Measurements from ENCODE around the gene LRFN2.

The LRFN2 gene

DNA sequence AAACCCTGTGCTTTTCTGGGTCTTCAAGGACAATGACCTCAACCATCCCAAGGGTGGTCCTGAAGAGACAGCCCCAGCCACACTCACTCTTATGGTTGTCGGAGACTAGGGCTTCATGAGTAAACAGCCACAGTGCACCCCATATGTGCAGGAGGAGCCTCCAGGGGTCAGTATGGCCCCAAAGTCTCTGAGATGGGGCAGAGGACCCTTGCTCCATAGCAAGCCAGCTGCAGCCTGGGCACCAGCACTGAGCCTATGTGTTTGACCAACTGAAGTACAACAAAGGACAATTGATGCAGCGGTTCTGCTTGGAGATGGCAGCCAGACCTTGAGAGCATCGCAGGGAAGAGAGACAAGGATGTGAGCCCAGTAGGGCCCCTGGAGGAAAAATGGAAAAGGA, 112.2 kb downstream of the LRFN2 start:
- no peak for DNase-seq (ENCODE audit: low read depth)

DNA sequence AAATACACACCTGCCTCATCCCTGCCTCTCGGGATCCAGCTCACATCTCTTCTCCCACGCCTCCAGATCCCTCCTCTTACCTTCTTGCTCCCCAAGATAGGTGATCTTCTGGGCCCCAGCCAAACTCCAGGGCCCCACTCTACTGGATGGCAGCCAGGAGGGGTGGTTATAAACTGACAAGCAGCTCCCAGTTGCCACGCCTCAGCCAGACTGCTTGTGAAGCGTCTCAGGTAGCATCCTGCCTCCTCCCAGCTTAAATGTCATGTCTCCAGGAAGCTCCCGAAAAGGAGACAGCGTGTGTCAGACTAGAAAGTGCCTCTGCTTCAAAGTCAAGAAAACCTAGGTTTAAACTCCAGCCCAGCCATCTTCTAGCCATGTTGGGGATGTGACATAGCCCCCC, 114.1 kb downstream of the LRFN2 start:
- DNase-seq (ENCODE audit: low read depth), result no peak

DNA sequence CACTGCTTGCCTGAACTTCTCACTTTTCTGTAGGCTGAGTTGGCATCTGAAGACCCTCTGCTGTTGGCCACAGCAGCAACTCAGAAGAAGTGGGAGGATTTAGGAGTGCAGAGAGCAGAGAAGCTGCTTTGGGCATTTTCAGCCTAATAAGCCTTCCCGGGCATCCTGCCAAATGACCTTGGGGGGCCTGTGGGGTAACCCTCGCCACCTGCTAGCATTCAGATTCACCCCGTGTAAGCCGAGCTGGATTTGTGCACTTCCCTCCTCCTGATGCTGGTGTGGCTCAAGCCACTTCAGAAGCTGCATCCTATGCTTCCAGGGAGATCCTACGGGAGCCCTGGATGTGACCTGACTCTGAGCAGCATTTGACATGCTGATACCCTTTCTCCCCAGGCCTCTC, 114.8 kb downstream of the LRFN2 start:
- DNase-seq (ENCODE audit: low read depth), result no peak

DNA sequence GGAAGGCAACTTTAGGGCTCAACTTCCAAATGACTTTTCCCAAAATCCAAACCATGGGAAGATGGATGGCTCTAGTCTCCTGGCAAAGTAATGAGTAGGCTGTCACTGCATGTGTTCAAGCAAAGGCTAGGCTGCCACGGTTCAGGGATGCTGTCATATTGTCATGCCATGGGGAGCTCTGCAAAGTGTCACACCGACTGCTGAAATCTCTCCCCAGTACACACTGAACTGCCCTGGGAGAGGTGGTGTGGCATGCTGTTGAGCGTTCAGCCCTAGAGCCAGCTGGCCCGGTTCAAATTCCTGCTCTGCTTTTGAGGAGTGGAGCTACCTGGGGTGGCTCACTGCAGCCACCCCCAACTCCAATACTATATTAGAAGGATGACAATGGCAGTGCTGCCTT, 115.9 kb downstream of the LRFN2 start:
- no peak for DNase-seq (ENCODE audit: low read depth)

DNA sequence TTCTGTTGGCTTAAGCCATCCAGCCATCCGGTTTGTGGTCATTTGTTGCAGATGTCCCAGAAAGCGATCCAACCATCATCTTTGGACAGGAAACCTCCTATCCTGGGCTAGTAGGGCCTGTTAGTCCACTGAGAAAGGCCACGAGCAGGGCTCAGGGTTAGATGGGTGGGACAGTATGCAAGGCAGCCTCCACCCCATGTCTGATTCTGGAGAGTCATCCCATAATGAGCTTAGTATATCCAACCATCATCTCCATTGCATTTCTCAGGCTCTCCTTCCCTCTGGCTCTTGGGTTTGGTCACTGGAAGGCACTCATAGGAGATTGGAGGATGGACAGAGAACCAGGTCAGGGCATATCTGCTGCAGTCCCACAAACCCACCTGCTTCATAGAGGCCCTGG, 117.8 kb downstream of the LRFN2 start:
- DNase-seq (ENCODE audit: low read depth), result no peak

DNA sequence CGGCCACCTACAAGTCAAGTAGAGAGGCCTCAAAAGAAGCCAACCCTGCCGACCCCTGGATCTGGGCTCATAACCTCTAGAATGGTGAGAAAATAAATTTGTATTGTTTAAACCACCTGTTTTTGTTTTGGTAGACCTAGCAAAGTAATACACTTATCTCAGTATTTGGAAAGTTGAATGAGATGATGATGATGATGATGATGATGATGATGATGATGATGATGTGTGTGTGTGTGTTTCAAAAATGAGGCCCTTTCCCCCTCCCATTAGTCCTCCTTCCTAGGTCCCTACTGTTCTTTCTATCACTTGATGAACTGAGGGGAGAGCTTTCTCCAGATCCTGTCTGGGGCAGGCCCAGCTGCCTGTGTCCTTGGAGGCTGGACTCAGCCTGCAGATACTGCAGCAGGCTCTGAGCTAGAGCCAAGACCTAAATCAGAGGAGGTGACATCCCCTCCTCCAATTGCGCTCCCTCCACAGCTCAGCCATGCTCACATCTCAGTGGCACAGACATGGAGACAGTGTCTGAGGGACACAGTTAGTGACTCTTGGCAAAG, 120.1 kb downstream of the LRFN2 start:
- no peak for DNase-seq (ENCODE audit: low read depth)

DNA sequence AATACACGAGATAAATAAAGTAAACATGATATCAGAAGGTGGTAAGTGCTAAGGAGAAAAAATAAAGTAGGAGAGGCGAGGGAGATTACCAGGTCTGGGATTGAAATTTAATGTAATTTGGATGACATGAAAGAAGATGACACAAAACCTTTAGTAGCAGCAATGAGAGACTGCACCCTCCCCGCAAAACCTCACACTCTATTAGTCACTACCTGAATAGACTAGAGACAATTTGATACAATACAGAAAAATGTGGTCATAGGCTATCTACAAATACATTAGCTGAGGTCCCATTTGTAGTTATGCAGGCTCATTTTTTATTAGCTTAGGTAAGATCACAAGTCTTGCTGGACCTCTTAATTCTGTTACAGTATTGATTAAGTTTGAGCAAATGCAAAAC, 125.5 kb downstream of the LRFN2 start:
- no peak for DNase-seq (ENCODE audit: low read depth)

DNA sequence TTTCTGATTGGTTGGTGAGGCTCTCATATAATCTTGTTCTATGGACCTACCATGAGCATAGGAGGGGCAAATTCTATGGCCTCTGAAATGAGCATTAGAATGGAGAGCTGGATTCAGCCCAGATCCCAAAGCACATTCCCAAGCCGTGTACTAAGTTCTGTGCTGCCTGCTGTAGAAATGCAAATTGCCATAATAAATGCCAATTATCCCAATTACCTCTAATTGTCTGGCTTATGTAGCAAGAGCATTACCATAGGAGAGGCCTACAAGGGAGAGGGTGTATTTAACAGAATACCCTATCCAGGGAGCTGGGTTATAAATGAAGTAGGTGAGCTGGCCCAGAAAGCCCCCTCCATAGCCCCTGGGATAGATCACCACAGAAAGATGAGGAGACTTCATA, 126.8 kb downstream of the LRFN2 start:
- DNase-seq (ENCODE audit: low read depth), result no peak

DNA sequence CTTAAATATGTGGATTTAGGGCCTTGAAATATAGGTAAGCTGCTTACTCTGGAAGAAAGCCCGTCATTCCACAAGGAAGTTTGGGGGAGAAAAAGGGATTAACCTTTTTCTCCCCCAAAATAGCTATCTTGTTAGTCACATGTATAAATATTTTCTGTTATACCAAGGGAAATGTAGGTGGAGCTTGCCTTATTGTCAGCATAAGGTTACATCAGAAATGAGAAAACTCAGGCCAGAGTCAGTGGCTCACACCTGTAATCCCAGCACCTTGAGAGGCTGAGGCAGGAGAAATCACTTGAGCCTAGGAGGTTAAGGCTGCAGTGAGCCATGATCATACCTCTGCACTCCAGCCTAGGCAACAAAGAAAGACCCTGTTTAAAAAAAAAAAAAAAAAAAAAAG, 129.9 kb downstream of the LRFN2 start:
- DNase-seq (ENCODE audit: low read depth), result no peak

DNA sequence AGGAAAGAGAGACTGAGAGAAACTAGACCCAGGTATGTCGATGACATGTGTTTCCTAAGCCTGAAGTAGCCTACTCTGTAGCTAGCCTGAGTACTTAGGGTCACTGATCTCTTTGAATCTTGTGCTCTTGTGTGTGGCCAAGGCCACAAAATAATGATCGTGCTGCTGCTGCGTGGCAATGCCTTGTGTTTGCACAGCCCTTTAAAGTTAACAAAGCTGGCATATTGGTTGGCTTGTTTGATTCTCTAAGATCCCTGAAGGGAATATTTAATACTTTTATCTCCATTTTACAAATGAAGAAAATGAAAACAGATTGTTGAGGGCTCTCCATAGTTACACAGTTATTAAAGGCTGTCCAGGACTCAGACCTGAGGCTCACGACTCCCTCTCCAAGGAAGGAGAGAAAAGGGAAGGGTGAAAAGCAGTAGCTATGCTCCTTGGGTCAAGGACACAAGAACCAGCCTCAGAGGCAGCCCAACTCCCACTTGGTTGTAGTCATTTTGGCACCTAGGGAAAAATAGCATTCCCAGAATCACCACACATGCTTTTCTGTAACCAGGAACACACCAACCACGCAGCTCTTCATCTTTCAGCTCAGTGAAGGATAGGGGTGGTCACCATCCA, 130.7 kb downstream of the LRFN2 start:
- DNase-seq (ENCODE audit: low read depth), result no peak

DNA sequence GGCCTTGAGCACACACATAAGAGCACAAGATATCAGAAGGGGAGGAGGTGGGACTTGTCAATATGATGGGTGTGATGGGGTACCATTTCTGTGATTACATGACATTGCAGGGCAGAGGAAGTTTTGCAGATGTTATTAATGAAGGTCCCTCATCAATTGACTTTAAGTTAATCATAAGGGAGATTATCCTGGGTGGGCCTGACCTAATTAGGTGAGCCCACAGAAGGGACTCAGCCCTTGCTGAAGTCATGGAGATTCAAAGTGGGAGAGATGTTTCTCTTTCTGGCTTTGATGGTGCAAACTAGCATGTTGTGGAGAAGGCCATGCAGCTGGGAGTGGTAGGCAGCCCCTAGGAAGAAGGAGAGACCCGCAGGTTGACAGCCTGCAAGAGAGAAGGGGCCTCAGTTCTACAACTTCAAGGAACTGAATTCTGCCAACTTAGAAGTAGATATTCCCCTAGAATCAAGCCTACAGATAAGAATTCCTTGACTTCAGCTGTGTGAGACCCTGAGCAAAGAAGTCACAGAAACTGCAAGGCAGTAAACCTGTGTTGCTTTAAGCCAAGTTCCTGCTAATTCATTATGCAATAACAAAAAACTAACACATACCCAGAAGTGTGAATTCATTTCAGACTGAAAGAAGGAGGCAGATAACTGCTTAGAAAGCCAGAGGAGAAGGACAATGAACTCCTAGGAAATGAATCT, 131.3 kb downstream of the LRFN2 start:
- DNase-seq (ENCODE audit: low read depth), result no peak

DNA sequence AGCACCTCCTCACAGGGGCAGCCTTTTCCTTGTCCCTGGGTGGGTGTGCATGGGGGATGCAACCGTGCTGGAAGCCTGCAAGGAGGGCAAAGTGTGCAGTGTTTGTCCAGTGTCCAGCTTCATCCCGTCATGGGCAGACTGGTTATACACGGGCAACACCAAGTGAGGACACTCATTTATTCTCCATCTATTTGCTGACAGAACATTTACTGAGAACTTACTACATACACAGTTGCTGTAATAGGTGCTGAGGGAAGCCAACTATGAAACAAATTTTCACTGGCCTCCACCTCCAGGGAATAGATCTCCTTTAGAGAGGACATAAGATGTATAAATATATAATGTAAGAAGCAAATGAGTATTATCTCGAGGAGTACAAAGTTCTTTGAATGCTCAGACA, 136.7 kb downstream of the LRFN2 start:
- DNase-seq (ENCODE audit: low read depth), result no peak

DNA sequence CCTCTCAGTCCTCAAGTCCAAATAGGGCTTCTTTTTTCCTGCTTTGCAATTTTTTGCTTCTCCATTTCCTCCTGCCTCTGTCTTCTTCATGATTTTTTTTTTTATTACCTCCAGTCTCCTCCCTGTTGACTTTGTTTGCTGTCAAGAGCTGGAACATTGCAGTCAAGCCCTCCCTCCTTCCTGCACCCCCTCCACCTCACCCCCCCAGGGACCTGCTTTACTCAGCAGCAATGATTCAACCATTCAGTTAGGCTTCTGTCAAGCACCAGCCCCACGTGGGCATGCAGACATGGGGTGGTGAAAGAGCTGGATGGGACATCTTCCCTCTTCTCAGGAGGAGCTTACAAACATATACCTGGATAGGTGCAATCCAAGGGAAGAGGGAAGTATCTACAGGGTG, 142.4 kb downstream of the LRFN2 start:
- DNase-seq (ENCODE audit: low read depth), result no peak

DNA sequence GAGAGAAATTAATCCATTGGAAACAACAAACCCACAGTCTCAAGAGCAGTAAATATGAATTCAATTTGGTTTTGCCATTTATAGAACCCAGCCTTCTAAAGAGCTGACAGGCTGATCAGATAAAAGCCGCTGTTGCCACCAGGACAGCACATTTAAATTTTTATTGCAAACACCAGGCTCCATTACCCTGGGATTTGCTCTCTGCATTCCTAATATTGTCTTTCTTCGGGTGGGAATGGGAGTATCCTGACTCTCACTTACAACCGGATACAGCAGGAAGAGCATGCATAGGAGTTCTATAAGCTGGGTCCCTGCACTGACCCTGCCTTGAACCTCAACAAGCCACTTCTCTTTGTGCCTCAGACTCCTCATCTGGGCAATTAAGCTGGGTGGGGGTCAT, 142.9 kb downstream of the LRFN2 start:
- DNase-seq (ENCODE audit: low read depth), result no peak

DNA sequence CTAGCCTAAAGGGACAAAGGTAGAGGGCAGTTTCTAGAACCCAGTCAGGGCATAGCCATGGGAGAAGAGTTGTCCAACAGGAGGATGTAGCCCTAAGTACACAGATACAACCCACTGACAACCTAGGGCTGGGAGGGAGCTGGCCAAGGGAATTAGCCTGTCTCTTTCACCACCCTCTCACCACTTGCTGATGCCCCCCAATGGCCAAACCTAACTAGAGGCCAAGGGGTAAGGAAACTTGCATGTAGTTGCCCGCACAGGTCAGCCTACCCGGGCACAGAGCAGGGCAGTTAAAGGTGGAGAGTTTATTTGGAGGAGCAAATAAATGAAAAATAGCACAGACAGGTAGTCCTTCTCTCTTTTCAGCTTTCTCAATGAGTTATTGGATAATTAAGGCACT, 143.3 kb downstream of the LRFN2 start:
- DNase-seq (ENCODE audit: low read depth), result no peak

DNA sequence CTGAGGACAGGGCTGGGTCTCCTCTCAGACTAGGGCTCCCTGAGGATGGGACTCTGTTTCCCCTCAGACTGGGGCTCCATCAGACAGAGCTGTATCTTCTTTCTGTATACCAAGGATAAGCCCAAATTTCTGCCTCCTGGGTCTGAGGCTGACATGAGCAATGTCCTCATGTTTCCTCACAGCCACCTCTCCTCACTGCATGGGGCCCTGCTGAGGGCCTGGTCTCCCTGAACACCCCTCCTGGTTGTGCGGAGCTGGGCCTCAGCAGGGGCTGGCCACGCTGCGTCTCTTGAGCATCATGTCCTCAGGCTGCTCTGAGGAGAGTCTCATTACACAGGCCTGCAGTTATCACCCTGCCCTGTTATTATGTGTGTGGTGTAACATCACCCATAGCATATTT, 144.6 kb downstream of the LRFN2 start:
- no peak for DNase-seq (ENCODE audit: low read depth)

DNA sequence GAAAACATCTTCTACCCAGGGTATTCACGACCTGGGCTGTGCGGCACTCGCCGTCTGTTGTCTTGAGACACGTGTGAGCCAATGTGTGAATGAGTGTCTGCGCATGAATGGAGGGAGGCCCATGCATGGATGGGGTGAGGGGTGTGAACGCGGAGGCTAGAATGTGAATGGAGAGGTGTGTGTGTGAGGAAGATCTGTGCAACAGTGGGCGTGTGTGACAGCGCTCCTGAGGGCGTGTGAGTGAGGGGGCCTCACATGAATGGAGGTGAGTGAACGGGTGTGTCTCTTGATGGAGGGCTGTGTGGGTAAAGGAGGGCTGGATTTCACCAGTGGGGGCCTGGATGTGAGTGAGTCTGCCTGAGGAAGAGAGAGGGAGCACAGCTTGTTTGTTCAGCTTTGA, 146.0 kb downstream of the LRFN2 start:
- DNase-seq (ENCODE audit: low read depth), result no peak

DNA sequence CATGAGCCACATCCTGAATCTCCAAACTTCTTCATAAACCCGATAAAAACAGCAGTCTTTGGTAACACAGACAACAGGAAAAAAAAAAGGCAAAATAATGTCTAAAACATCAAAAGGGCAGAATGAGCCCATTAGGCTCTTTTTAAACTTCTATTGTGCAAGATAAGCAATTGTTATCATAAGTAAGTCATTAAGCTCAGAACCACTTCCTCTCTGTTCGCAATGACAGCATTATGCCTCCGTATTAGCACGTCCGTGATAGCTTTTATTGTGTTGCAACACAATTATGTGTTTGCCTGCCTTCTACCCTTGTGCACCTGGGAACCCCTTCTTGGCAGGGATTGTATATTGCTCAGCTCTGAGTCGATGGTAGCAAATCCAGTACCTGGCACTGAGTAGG, 147.1 kb downstream of the LRFN2 start:
- no peak for DNase-seq (ENCODE audit: low read depth)

DNA sequence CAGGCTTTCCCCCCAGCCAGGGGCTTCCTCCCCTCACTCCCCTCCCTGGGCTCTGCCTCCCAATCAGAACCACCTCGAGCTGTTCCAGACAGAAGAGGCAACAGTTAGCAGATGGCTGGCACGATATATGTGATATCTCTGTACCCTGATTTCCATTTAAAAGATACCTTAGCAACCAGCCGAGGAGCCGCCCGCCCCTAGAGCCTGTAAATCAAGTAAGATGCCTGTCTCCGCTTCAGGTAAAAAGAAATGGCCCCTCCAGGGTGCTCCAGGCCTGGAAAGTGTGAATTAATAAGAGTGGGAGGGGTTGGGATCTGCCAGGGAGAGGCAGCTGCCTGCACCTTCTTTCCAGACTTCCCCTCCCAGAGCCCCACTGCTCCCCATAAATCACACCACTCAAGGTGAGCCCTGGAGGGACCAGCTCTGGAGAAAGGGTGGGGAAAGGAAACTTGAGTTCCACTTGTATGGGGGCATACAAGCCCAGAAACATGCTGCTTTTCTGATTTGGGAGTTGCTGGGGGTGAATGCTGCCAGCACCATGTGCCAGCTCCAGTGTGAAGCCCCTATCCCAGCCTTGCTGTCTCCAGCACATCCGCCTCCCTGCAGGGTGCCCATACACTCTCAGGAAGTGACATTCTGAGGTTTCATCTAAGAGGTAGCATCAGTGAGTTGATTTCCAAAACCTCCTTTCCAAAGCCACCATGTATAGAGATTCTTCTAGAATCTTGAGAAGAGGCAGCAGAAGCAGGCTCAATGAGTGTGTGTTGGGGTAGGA, 148.0 kb downstream of the LRFN2 start:
- DNase-seq (ENCODE audit: low read depth), result no peak

DNA sequence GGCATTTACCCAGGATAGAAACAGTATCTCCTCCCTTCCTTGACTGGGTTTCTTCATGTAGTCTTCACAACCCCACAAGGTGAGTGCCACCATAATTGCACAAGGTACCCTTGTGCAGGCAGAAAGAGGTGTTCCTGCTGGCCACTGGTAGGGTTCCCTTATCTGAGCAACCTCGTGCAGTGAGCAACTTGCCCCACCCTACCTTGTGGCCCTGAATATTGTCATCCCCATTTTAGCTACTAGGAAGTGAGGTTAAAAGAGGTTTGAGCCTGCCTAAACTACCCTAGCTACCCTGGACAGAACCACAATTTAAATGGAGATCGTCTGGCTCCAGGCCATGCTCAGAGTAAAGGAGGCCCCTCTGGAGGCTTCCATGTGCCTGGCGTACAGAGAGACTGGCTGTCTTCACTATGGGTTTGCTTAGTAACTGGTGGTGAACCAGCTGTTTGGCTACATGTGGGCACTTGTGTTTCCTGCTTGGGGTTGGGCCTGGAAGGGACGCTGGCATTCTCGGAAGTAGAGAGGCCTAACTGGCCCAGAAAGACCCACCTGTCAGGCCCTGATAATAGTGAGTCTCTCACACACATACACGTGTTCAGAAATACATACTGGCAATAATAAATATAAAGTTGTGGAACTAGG, 148.8 kb downstream of the LRFN2 start:
- no peak for DNase-seq (ENCODE audit: low read depth)

DNA sequence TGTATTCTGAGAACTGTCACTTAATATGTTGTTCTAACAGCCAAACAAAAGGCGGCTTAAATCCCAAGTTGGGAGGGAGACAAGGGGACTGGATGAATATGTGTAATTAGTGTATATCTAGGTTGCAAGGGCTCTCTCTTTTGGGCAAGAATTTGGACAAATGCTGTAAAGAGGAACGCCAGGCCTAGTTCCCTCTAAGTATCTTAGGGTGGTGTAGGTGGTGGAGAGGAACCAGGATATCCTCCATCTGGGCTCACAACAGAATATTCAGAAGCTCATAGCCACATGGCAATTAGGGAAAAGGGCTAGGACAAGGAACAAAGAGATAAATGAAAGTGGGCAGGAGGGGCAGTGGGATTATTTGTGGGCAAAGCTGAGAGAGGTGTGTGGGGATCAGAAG, 149.5 kb downstream of the LRFN2 start:
- DNase-seq (ENCODE audit: low read depth), result no peak

DNA sequence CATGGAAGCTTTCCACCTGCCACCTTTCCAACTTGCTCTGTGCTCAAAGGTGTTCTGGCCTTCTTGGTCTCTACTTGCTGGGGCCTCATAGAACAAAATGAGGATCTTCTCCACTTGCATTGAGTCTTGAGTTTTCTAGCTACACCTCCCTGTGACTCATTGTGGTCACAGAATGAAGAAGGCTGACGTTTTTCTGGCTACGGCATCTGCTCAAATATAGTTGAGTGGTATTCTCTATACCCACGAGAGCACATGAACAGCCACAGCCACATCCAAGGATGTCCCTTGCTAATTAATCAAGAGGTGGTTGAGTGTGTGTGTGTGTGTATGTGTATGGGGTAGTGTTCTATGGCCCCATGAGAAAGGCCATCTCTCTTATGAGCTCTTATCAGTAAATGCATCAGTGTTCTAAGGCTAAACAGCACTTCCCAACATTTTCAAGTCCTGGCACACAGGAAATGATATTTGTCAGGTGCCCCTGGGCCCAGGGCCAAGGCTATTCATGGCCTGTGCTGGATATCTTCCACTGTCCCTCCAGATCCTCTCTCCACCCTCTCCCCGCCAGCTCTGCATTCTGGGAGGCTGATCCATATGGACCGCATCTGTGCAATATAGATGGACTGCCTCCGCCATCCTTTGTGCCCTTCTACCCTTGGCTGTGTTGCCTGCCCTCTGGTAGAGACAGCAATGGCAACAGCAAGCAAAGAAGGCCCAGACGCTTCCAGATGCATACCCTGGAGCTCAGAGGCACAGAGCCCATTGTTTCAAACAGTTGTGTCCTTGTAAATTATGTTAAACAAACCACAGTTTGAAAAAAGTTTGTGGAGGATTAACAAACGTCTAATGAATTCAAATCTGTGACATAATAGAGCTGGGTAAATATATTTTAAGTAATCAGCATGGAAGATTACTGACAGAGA, 150.2 kb downstream of the LRFN2 start:
- no peak for DNase-seq (ENCODE audit: low read depth)
